Measurements from ENCODE around the gene CTDSP2. TPM values are rescaled to one million over a fixed set of nuclear protein-coding genes. Genes with fewer than 3 reads are reported as not detected.
A peak's percentile ranks its signal among the peaks of the same experiment; 100 is the strongest.

The CTDSP2 gene
- total RNA-seq, 1 experiment from 2014 or later = 14.2 TPM

- no peaks in the 10 kb centered on the region for H3K79me2 ChIP-seq (ENCODE audit: low read length)
- no peaks in the 10 kb centered on the region for H3K27me3 ChIP-seq (ENCODE audit: low read length)
- peak overlapping the region; percentile 96 for H3K4me3 ChIP-seq (ENCODE audit: low read length)
- peaks cover 26% of the 10 kb centered on the region; the same call in 1 of the 2 replicates for H4K20me1 ChIP-seq (ENCODE audit: insufficient read depth, low read depth, low read length)
- no peaks in the 10 kb centered on the region for H3K9me3 ChIP-seq (ENCODE audit: low read length)
- peaks cover 35% of the 10 kb centered on the region for H3K4me1 ChIP-seq (ENCODE audit: low read length)
- no peaks in the 10 kb centered on the region for H3K36me3 ChIP-seq (ENCODE audit: insufficient read depth, low read length)
- no peak overlapping the region for H3K27ac ChIP-seq (ENCODE audit: low read length)
- H3K9ac ChIP-seq (ENCODE audit: low read length) = peak overlapping the region; percentile 84
- peak overlapping the region; percentile 94; the same call in 1 of the 2 replicates for H2AFZ ChIP-seq (ENCODE audit: low read length)
- peak overlapping the region; percentile 98 for H3K4me2 ChIP-seq (ENCODE audit: low read depth, low read length, poor library complexity, severe bottlenecking)
- no peaks in the 10 kb centered on the region for H3K9me2 ChIP-seq (replicated peaks; ENCODE audit: insufficient read depth, low read length)
- peak; percentile 51 for DNase-seq
These were observed 1.6 kb downstream of the CTDSP2 start for GRCh38 chr12:57844709-57845477.

- no peaks in the 10 kb centered on the region for H3K9me3 ChIP-seq (ENCODE audit: low read length)
- peaks cover 31% of the 10 kb centered on the region; the same call in 1 of the 2 replicates for H4K20me1 ChIP-seq (ENCODE audit: insufficient read depth, low read depth, low read length)
- H3K9me2 ChIP-seq (replicated peaks; ENCODE audit: insufficient read depth, low read length) = no peaks in the 10 kb centered on the region
- H3K36me3 ChIP-seq (ENCODE audit: insufficient read depth, low read length) = no peaks in the 10 kb centered on the region
- H3K9ac ChIP-seq (ENCODE audit: low read length) = no peak overlapping the region
- no peak overlapping the region for H2AFZ ChIP-seq (ENCODE audit: low read length)
- DNase-seq = peak; percentile 49
- no peak overlapping the region for H3K4me3 ChIP-seq (ENCODE audit: low read length)
- no peak overlapping the region for H3K4me2 ChIP-seq (ENCODE audit: low read depth, low read length, poor library complexity, severe bottlenecking)
- H3K27me3 ChIP-seq (ENCODE audit: low read length) = no peaks in the 10 kb centered on the region
- no peaks in the 10 kb centered on the region for H3K79me2 ChIP-seq (ENCODE audit: low read length)
- no peak overlapping the region for H3K27ac ChIP-seq (ENCODE audit: low read length)
- peaks cover 35% of the 10 kb centered on the region for H3K4me1 ChIP-seq (ENCODE audit: low read length)
These were observed 3.9 kb downstream of the CTDSP2 start for GRCh38 chr12:57842342-57843294.

GRCh38 chr12:57841445-57841844 lies 5.1 kb downstream of the CTDSP2 start:
- H4K20me1 ChIP-seq (ENCODE audit: insufficient read depth, low read depth, low read length) = peaks cover 35% of the 10 kb centered on the region; the same call in 1 of the 2 replicates

GRCh38 chr12:57840726-57841125 lies 5.8 kb downstream of the CTDSP2 start:
- Histone ChIP-seq H3K4me2 (ENCODE audit: low read depth, low read length, poor library complexity, severe bottlenecking) (no peak overlapping the region), H3K36me3 (ENCODE audit: insufficient read depth, low read length) (no peaks in the 10 kb centered on the region)

More at GRCh38 chr12:57841445-57841844, 5.1 kb downstream of the CTDSP2 start:
- peaks cover 43% of the 10 kb centered on the region for H3K4me1 ChIP-seq (ENCODE audit: low read length)
- H3K27ac ChIP-seq (ENCODE audit: low read length) = no peak overlapping the region
- H3K4me2 ChIP-seq (ENCODE audit: low read depth, low read length, poor library complexity, severe bottlenecking) = no peak overlapping the region
- no peak for DNase-seq
- H3K79me2 ChIP-seq (ENCODE audit: low read length) = no peaks in the 10 kb centered on the region
- no peaks in the 10 kb centered on the region for H3K9me3 ChIP-seq (ENCODE audit: low read length)
- H3K9me2 ChIP-seq (replicated peaks; ENCODE audit: insufficient read depth, low read length) = no peaks in the 10 kb centered on the region
- no peak overlapping the region for H3K4me3 ChIP-seq (ENCODE audit: low read length)
- no peak overlapping the region for H3K9ac ChIP-seq (ENCODE audit: low read length)
- H3K27me3 ChIP-seq (ENCODE audit: low read length) = no peaks in the 10 kb centered on the region
- H3K36me3 ChIP-seq (ENCODE audit: insufficient read depth, low read length) = no peaks in the 10 kb centered on the region
- no peak overlapping the region for H2AFZ ChIP-seq (ENCODE audit: low read length)

GRCh38 chr12:57839996-57840395 lies 6.5 kb downstream of the CTDSP2 start:
- H3K4me2 ChIP-seq (ENCODE audit: low read depth, low read length, poor library complexity, severe bottlenecking) = no peak overlapping the region
- H3K27me3 ChIP-seq (ENCODE audit: low read length) = no peaks in the 10 kb centered on the region
- H3K79me2 ChIP-seq (ENCODE audit: low read length) = no peaks in the 10 kb centered on the region
- H4K20me1 ChIP-seq (ENCODE audit: insufficient read depth, low read depth, low read length) = peaks cover 42% of the 10 kb centered on the region; the same call in 1 of the 2 replicates
- H2AFZ ChIP-seq (ENCODE audit: low read length) = no peak overlapping the region
- no peak overlapping the region for H3K9ac ChIP-seq (ENCODE audit: low read length)
- no peaks in the 10 kb centered on the region for H3K9me3 ChIP-seq (ENCODE audit: low read length)
- DNase-seq = no peak
- H3K4me1 ChIP-seq (ENCODE audit: low read length) = peaks cover 40% of the 10 kb centered on the region
- no peaks in the 10 kb centered on the region for H3K36me3 ChIP-seq (ENCODE audit: insufficient read depth, low read length)
- H3K9me2 ChIP-seq (replicated peaks; ENCODE audit: insufficient read depth, low read length) = no peaks in the 10 kb centered on the region
- H3K4me3 ChIP-seq (ENCODE audit: low read length) = no peak overlapping the region
- no peak overlapping the region for H3K27ac ChIP-seq (ENCODE audit: low read length)

More at GRCh38 chr12:57840726-57841125, 5.8 kb downstream of the CTDSP2 start:
- Histone ChIP-seq H3K9ac (ENCODE audit: low read length) (no peak overlapping the region), H3K9me3 (ENCODE audit: low read length) (no peaks in the 10 kb centered on the region), H3K27ac (ENCODE audit: low read length) (no peak overlapping the region), H2AFZ (ENCODE audit: low read length) (no peak overlapping the region), H3K4me3 (ENCODE audit: low read length) (no peak overlapping the region), H3K27me3 (ENCODE audit: low read length) (no peaks in the 10 kb centered on the region), H4K20me1 (ENCODE audit: insufficient read depth, low read depth, low read length) (peaks cover 38% of the 10 kb centered on the region; the same call in 1 of the 2 replicates), H3K9me2 (replicated peaks; ENCODE audit: insufficient read depth, low read length) (no peaks in the 10 kb centered on the region), H3K4me1 (ENCODE audit: low read length) (peaks cover 46% of the 10 kb centered on the region), H3K79me2 (ENCODE audit: low read length) (no peaks in the 10 kb centered on the region)
- DNase-seq = no peak

- Histone ChIP-seq H3K27ac (ENCODE audit: low read length) (no peak overlapping the region), H3K9ac (ENCODE audit: low read length) (no peak overlapping the region)
These were observed 7.8 kb downstream of the CTDSP2 start for GRCh38 chr12:57838594-57839302.

GRCh38 chr12:57837864-57838562 lies 8.5 kb downstream of the CTDSP2 start:
- no peak for DNase-seq
- Histone ChIP-seq H3K27me3 (ENCODE audit: low read length) (no peaks in the 10 kb centered on the region), H3K4me1 (ENCODE audit: low read length) (peaks cover 25% of the 10 kb centered on the region), H3K9me2 (replicated peaks; ENCODE audit: insufficient read depth, low read length) (no peaks in the 10 kb centered on the region), H3K9me3 (ENCODE audit: low read length) (no peaks in the 10 kb centered on the region), H4K20me1 (ENCODE audit: insufficient read depth, low read depth, low read length) (peaks cover 45% of the 10 kb centered on the region; the same call in 1 of the 2 replicates), H3K9ac (ENCODE audit: low read length) (no peak overlapping the region), H3K4me2 (ENCODE audit: low read depth, low read length, poor library complexity, severe bottlenecking) (no peak overlapping the region), H2AFZ (ENCODE audit: low read length) (no peak overlapping the region), H3K4me3 (ENCODE audit: low read length) (no peak overlapping the region), H3K27ac (ENCODE audit: low read length) (no peak overlapping the region), H3K36me3 (ENCODE audit: insufficient read depth, low read length) (no peaks in the 10 kb centered on the region), H3K79me2 (ENCODE audit: low read length) (no peaks in the 10 kb centered on the region)

More at GRCh38 chr12:57838594-57839302, 7.8 kb downstream of the CTDSP2 start:
- Histone ChIP-seq H3K9me3 (ENCODE audit: low read length) (no peaks in the 10 kb centered on the region), H2AFZ (ENCODE audit: low read length) (no peak overlapping the region), H3K27me3 (ENCODE audit: low read length) (no peaks in the 10 kb centered on the region), H3K4me3 (ENCODE audit: low read length) (no peak overlapping the region), H3K4me2 (ENCODE audit: low read depth, low read length, poor library complexity, severe bottlenecking) (no peak overlapping the region), H4K20me1 (ENCODE audit: insufficient read depth, low read depth, low read length) (peaks cover 42% of the 10 kb centered on the region; the same call in 1 of the 2 replicates), H3K4me1 (ENCODE audit: low read length) (peaks cover 33% of the 10 kb centered on the region), H3K79me2 (ENCODE audit: low read length) (no peaks in the 10 kb centered on the region), H3K36me3 (ENCODE audit: insufficient read depth, low read length) (no peaks in the 10 kb centered on the region), H3K9me2 (replicated peaks; ENCODE audit: insufficient read depth, low read length) (no peaks in the 10 kb centered on the region)
- DNase-seq = no peak
